Stimulated activated memory B cell treated with anti-CD40 and anti-IgM and Interleukin-4, amounts not matched to agents 10 μg/mL and 1 μg/mL and 100 μg/mL, for 72 hours (primary cell): ENCODE measurements around the gene PRKAR1A.
"Not testable (repeated sequence)": the region's sequence is repeated elsewhere in the genome, so short reads cannot be mapped to it uniquely, and the experiment has no call there.

Source experiments
- ATAC-seq: fragments of 150-1000 bp; cut with Tn5 transposase; 2 replicates; pipeline ENCODE4 v1.10.0; 2021
- H3K27ac Mint-ChIP-seq: one replicate; pipeline ENCODE4 v1.8.0; 2022; ENCODE audit warnings: mild to moderate bottlenecking, mixed read lengths
- H3K27me3 Mint-ChIP-seq: one replicate; pipeline ENCODE4 v1.8.0; 2022; ENCODE audit warnings: mixed read lengths
- H3K36me3 Mint-ChIP-seq: one replicate; pipeline ENCODE4 v1.8.0; 2022; ENCODE audit warnings: mixed read lengths
- H3K4me1 Mint-ChIP-seq: one replicate; pipeline ENCODE4 v1.8.0; 2022; ENCODE audit warnings: mixed read lengths
- H3K4me3 Mint-ChIP-seq: one replicate; pipeline ENCODE4 v1.8.0; 2022; ENCODE audit warnings: mild to moderate bottlenecking, moderate library complexity, mixed read lengths
- H3K9me3 Mint-ChIP-seq: one replicate; pipeline ENCODE4 v1.8.0; 2022; ENCODE audit warnings: mixed read lengths

PRKAR1A gene

GRCh38 chr17:68577497-68577821 is 65.2 kb downstream of the PRKAR1A start:
- H3K27me3 Mint-ChIP-seq, result peaks cover 9% of the 10 kb centered on the region
- H3K36me3 Mint-ChIP-seq, result no peaks in the 10 kb centered on the region
- no peak for ATAC-seq
- no peaks in the 10 kb centered on the region for H3K4me1 Mint-ChIP-seq
- no peak overlapping the region for H3K27ac Mint-ChIP-seq
- no peak overlapping the region for H3K4me3 Mint-ChIP-seq
- no peaks in the 10 kb centered on the region for H3K9me3 Mint-ChIP-seq

GRCh38 chr17:68578236-68578635 is 66.0 kb downstream of the PRKAR1A start:
- Mint-ChIP-seq H3K27ac (no peak overlapping the region), H3K9me3 (no peaks in the 10 kb centered on the region), H3K4me3 (no peak overlapping the region), H3K36me3 (no peaks in the 10 kb centered on the region), H3K27me3 (peaks cover 9% of the 10 kb centered on the region), H3K4me1 (no peaks in the 10 kb centered on the region)
- no peak for ATAC-seq

GRCh38 chr17:68579194-68579927 is 67.1 kb downstream of the PRKAR1A start:
- ATAC-seq, result no peak
- Mint-ChIP-seq H3K27me3 (peaks cover 9% of the 10 kb centered on the region), H3K27ac (no peak overlapping the region), H3K4me3 (no peak overlapping the region), H3K9me3 (no peaks in the 10 kb centered on the region), H3K4me1 (no peaks in the 10 kb centered on the region), H3K36me3 (no peaks in the 10 kb centered on the region)

- Mint-ChIP-seq H3K4me1 (no peaks in the 10 kb centered on the region), H3K9me3 (no peaks in the 10 kb centered on the region), H3K27me3 (peaks cover 9% of the 10 kb centered on the region), H3K4me3 (no peak overlapping the region), H3K27ac (no peak overlapping the region), H3K36me3 (no peaks in the 10 kb centered on the region)
- no peak for ATAC-seq
Observed at GRCh38 chr17:68580236-68580770, 68.1 kb downstream of the PRKAR1A start.

GRCh38 chr17:68581863-68582645 is 69.8 kb downstream of the PRKAR1A start:
- no peak overlapping the region for H3K4me3 Mint-ChIP-seq
- H3K36me3 Mint-ChIP-seq, result no peaks in the 10 kb centered on the region
- H3K9me3 Mint-ChIP-seq, result no peaks in the 10 kb centered on the region
- peaks cover 14% of the 10 kb centered on the region for H3K27me3 Mint-ChIP-seq
- H3K4me1 Mint-ChIP-seq, result no peaks in the 10 kb centered on the region
- H3K27ac Mint-ChIP-seq, result no peak overlapping the region
- no peak for ATAC-seq

GRCh38 chr17:68582867-68583266 is 70.6 kb downstream of the PRKAR1A start:
- not testable (repeated sequence) for H3K4me1 Mint-ChIP-seq, H3K9me3 Mint-ChIP-seq, ATAC-seq, H3K27ac Mint-ChIP-seq, H3K4me3 Mint-ChIP-seq, H3K36me3 Mint-ChIP-seq
- H3K27me3 Mint-ChIP-seq, result peaks cover 17% of the 10 kb centered on the region

- Mint-ChIP-seq H3K36me3 (peaks cover 6% of the 10 kb centered on the region), H3K9me3 (no peaks in the 10 kb centered on the region), H3K27ac (no peak overlapping the region), H3K4me3 (no peak overlapping the region), H3K27me3 (peaks cover 17% of the 10 kb centered on the region), H3K4me1 (no peaks in the 10 kb centered on the region)
- no peak for ATAC-seq
Observed at GRCh38 chr17:68584581-68585303, 72.5 kb downstream of the PRKAR1A start.

- Mint-ChIP-seq H3K36me3 (peaks cover 6% of the 10 kb centered on the region), H3K27ac (no peak overlapping the region), H3K9me3 (no peaks in the 10 kb centered on the region), H3K4me1 (no peaks in the 10 kb centered on the region), H3K4me3 (no peak overlapping the region), H3K27me3 (peaks cover 17% of the 10 kb centered on the region)
- ATAC-seq, result no peak
Observed at GRCh38 chr17:68585643-68586042, 73.4 kb downstream of the PRKAR1A start.

- Mint-ChIP-seq H3K27me3 (peaks cover 21% of the 10 kb centered on the region), H3K4me1 (no peaks in the 10 kb centered on the region), H3K36me3 (peaks cover 6% of the 10 kb centered on the region), H3K9me3 (no peaks in the 10 kb centered on the region), H3K27ac (no peak overlapping the region), H3K4me3 (no peak overlapping the region)
- ATAC-seq, result no peak
Observed at GRCh38 chr17:68587026-68587425, 74.8 kb downstream of the PRKAR1A start.

GRCh38 chr17:68587847-68588246 is 75.6 kb downstream of the PRKAR1A start:
- Mint-ChIP-seq H3K27me3 (peaks cover 29% of the 10 kb centered on the region), H3K4me1 (no peaks in the 10 kb centered on the region), H3K4me3 (no peak overlapping the region), H3K27ac (no peak overlapping the region), H3K36me3 (peaks cover 6% of the 10 kb centered on the region), H3K9me3 (no peaks in the 10 kb centered on the region)
- ATAC-seq, result no peak

- Mint-ChIP-seq H3K27me3 (peaks cover 34% of the 10 kb centered on the region), H3K4me1 (no peaks in the 10 kb centered on the region), H3K9me3 (no peaks in the 10 kb centered on the region), H3K4me3 (no peak overlapping the region), H3K27ac (no peak overlapping the region), H3K36me3 (peaks cover 6% of the 10 kb centered on the region)
- ATAC-seq, result no peak
Observed at GRCh38 chr17:68588362-68588761, 76.1 kb downstream of the PRKAR1A start.

- Mint-ChIP-seq H3K36me3 (peaks cover 6% of the 10 kb centered on the region), H3K27me3 (peaks cover 41% of the 10 kb centered on the region), H3K4me3 (no peak overlapping the region), H3K9me3 (no peaks in the 10 kb centered on the region), H3K27ac (no peak overlapping the region), H3K4me1 (no peaks in the 10 kb centered on the region)
- no peak for ATAC-seq
Observed at GRCh38 chr17:68589086-68589485, 76.9 kb downstream of the PRKAR1A start.

GRCh38 chr17:68591583-68591982 is 79.4 kb downstream of the PRKAR1A start:
- Mint-ChIP-seq H3K36me3 (peaks cover 6% of the 10 kb centered on the region), H3K27me3 (peaks cover 60% of the 10 kb centered on the region), H3K9me3 (no peaks in the 10 kb centered on the region), H3K4me3 (no peak overlapping the region), H3K27ac (no peak overlapping the region), H3K4me1 (no peaks in the 10 kb centered on the region)
- ATAC-seq, result no peak

- no peaks in the 10 kb centered on the region for H3K4me1 Mint-ChIP-seq
- H3K9me3 Mint-ChIP-seq, result no peaks in the 10 kb centered on the region
- peaks cover 60% of the 10 kb centered on the region for H3K27me3 Mint-ChIP-seq
- no peak overlapping the region for H3K4me3 Mint-ChIP-seq
- peaks cover 6% of the 10 kb centered on the region for H3K36me3 Mint-ChIP-seq
- H3K27ac Mint-ChIP-seq, result no peak overlapping the region
- no peak for ATAC-seq
Observed at GRCh38 chr17:68592009-68592408, 79.8 kb downstream of the PRKAR1A start.
